ENCODE data around the gene PDE9A. TPM values are rescaled to one million over a fixed set of nuclear protein-coding genes. Genes with fewer than 3 reads are reported as not detected.

The PDE9A gene
- polyA plus RNA-seq, 1 donor: 19.8 TPM

DNA sequence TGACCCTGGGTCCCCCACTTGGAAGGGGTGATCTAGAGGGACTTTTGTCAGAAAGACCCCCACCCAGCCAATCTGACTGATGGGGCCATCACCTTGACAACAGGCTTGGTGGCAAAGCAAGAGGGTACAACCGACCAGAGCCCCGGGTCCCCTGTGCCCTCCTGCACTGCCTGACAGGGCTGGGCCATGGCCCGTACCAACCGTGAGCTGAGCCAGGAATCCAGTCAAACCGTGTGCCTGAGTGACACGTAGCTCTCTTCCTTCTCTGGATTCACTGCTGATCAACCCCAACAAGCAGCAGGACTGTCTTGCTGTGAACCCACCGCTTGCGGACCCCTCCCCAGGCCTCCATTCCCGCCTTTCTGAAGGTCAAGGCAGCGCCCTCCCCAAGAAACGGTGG, 27.0 kb downstream of the PDE9A start:
- Histone ChIP-seq H3K9me3 (ENCODE audit: control insufficient read depth, low read depth, low read length) (peaks cover 5% of the 10 kb centered on the region), H3K36me3 (ENCODE audit: control insufficient read depth, insufficient read depth, low read length) (peaks cover 24% of the 10 kb centered on the region), H3K27ac (ENCODE audit: low read length) (no peak overlapping the region), H3K4me1 (ENCODE audit: control insufficient read depth, insufficient read depth, low read length) (no peaks in the 10 kb centered on the region), H3K4me3 (ENCODE audit: low read length) (no peak overlapping the region), H3K27me3 (ENCODE audit: control insufficient read depth, insufficient read depth, low read length) (no peaks in the 10 kb centered on the region)
- WGBS (ENCODE audit: insufficient coverage, low lambda C conversion rate): no CpG with 5 or more reads among the region's 11 CpGs
- no peak for DNase-seq

DNA sequence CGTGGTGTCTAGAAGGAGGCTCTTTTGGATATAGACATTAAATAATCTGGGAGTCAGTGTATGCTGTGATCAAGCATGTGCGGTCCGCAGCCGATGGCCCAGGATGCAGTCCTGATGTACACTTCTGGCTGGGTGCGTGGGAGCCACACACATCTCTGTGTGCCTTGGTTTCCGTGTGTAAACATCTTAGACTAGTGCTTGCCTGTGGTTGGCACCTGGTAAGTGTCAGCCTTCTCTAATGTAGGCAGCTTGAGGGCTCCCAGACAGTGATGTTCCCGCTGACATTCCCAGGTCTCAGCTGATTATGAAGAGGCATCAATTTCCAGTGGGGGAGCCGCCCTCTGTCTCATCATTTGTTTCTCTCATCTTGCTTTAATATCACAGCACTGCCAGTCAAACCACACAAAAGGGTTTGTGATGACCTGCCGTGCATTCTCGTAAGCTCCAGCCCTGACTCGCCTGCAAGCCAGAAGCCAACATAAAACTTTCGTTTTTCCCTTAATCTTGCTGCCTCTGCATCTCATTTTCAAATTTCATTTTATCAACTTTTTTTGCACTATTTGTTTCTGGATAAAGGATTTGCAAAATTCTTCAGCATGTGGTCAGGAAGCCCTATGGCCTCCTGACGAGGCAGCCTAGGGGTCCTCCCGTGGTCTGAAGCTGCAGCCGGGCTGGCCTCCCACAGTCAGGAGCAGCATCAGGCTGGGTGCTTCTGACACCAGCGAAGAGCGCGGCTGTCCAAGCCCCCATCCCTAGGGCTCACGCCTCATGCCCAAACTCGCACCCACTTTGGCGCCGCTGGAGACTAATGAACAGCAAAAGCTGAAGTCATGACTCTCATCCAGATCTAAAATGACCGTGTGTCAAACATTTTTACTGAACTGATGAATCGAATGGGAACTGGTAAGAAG, 28.1 kb downstream of the PDE9A start:
- peaks cover 26% of the 10 kb centered on the region for H3K36me3 ChIP-seq (ENCODE audit: control insufficient read depth, insufficient read depth, low read length)
- no peak overlapping the region for H3K27ac ChIP-seq (ENCODE audit: low read length)
- H3K27me3 ChIP-seq (ENCODE audit: control insufficient read depth, insufficient read depth, low read length): no peaks in the 10 kb centered on the region
- H3K9me3 ChIP-seq (ENCODE audit: control insufficient read depth, low read depth, low read length): peaks cover 8% of the 10 kb centered on the region
- no peaks in the 10 kb centered on the region for H3K4me1 ChIP-seq (ENCODE audit: control insufficient read depth, insufficient read depth, low read length)
- no peak for DNase-seq
- H3K4me3 ChIP-seq (ENCODE audit: low read length): no peak overlapping the region
- WGBS (ENCODE audit: insufficient coverage, low lambda C conversion rate): 100% methylated on average over 3 of the region's 24 CpGs

DNA sequence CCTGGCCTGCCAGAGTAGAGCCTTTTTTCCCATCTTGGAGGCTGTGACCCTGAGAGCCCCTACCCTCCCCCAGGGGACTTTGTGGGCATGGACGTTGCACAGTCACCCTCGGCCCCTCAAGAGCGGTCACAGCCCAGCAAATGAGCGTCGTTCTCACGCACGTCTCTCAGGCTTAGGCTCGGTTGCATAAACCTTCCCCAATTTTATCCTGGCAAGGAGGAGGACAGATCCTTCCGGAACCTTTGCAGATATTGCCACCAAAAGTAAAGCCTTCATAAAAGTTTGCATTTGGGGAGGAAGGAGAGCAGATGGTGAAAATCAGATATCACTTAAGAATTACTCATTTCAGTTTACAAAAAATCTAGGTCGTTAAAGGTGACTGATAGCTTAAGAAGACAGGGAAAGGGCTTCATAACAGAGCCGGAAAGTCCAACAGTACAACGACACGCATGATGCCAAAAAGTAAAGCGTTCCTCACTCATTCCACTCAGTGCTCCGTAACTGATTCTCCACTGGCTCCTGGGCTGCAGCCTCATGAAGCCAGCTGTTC, 29.3 kb downstream of the PDE9A start:
- H3K27me3 ChIP-seq (ENCODE audit: control insufficient read depth, insufficient read depth, low read length): no peaks in the 10 kb centered on the region
- WGBS (ENCODE audit: insufficient coverage, low lambda C conversion rate): no CpG with 5 or more reads among the region's 15 CpGs

DNA sequence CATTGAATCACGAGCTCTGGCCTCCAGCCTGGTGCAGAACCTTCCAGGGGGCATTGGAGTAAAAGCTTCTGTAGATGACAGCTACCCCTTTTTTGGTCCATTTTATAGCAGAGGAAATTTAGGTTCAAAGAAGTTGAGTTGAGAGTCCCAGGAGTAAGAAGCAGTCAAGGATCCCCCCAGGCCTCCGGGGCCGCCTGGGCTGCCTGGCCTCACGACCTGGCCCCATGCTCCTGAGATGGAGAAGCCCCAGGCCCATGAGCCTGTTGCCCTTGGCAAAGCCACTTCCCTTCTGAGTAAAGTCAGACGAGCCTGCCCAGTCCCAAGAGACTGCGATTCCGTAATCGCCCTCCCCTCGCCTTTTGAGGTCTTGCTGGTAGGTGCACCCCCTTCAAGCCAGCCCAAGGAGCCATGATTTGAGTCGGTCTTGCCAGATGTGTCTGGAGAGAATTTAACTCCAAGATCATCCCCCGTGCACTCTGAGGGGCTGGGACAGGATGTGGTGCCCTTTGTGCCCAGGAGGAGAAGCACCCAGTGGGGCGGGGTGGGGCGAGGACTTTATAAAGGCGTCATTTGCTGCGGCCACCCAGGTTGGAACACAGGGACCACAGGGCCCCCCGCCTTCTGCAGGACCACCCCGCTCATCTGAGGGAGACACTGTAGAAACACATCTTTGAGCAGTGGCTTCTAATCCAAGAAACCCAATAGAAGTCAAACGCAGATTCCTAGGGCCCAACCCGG, 30.1 kb downstream of the PDE9A start:
- no CpG with 5 or more reads among the region's 19 CpGs for WGBS (ENCODE audit: insufficient coverage, low lambda C conversion rate)
- no peaks in the 10 kb centered on the region for H3K4me1 ChIP-seq (ENCODE audit: control insufficient read depth, insufficient read depth, low read length)
- H3K27me3 ChIP-seq (ENCODE audit: control insufficient read depth, insufficient read depth, low read length): no peaks in the 10 kb centered on the region
- DNase-seq: no peak
- peaks cover 36% of the 10 kb centered on the region for H3K36me3 ChIP-seq (ENCODE audit: control insufficient read depth, insufficient read depth, low read length)
- H3K27ac ChIP-seq (ENCODE audit: low read length): no peak overlapping the region
- no peak overlapping the region for H3K4me3 ChIP-seq (ENCODE audit: low read length)
- peaks cover 8% of the 10 kb centered on the region for H3K9me3 ChIP-seq (ENCODE audit: control insufficient read depth, low read depth, low read length)

More for the DNA sequence above, 29.3 kb downstream of the PDE9A start:
- H3K4me3 ChIP-seq (ENCODE audit: low read length): no peak overlapping the region
- no peaks in the 10 kb centered on the region for H3K4me1 ChIP-seq (ENCODE audit: control insufficient read depth, insufficient read depth, low read length)
- no peak for DNase-seq
- peaks cover 28% of the 10 kb centered on the region for H3K36me3 ChIP-seq (ENCODE audit: control insufficient read depth, insufficient read depth, low read length)
- peaks cover 8% of the 10 kb centered on the region for H3K9me3 ChIP-seq (ENCODE audit: control insufficient read depth, low read depth, low read length)
- no peak overlapping the region for H3K27ac ChIP-seq (ENCODE audit: low read length)

DNA sequence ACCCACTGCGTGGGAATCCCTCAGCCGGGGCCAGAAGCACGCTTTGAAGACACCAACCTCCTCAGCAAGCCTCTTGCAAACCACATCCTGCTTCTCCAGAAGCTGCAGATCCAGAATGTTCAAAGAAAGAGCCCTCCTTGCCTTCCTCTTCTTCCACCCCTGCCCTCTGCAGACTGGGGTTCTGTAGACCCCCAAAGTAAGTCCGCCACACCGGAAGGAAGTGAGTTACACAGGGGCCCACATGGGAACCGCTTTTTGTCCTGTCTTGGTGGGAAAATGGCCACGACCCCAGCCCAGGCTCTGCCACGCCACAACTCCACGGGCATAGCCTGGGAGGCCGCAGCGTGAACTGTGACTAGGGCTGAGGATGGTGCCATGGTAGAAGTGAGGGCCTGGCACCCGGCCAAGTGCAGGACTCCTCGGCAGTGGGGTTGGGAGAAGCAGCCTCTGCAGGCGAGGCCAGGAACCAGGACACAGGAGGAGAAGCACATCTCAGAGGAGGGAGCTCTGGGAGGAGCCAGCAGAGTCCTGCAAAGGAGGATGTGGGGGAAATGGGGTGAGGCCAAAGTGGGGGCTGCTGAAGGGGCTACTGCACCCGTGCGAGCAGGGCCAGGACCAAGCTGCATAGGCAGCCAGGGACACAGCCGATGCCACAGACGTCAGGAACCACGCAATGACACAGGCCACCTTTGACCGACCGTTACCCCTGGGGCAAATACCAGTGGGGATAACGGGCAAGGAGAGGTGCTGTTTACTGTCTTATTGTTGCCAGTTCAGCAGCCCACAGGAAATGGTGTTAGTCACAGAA, 30.9 kb downstream of the PDE9A start:
- Histone ChIP-seq H3K9me3 (ENCODE audit: control insufficient read depth, low read depth, low read length) (peaks cover 11% of the 10 kb centered on the region), H3K4me1 (ENCODE audit: control insufficient read depth, insufficient read depth, low read length) (no peaks in the 10 kb centered on the region), H3K27ac (ENCODE audit: low read length) (no peak overlapping the region), H3K36me3 (ENCODE audit: control insufficient read depth, insufficient read depth, low read length) (peaks cover 43% of the 10 kb centered on the region), H3K4me3 (ENCODE audit: low read length) (no peak overlapping the region), H3K27me3 (ENCODE audit: control insufficient read depth, insufficient read depth, low read length) (no peaks in the 10 kb centered on the region)
- WGBS (ENCODE audit: insufficient coverage, low lambda C conversion rate): no CpG with 5 or more reads among the region's 22 CpGs
- no peak for DNase-seq

DNA sequence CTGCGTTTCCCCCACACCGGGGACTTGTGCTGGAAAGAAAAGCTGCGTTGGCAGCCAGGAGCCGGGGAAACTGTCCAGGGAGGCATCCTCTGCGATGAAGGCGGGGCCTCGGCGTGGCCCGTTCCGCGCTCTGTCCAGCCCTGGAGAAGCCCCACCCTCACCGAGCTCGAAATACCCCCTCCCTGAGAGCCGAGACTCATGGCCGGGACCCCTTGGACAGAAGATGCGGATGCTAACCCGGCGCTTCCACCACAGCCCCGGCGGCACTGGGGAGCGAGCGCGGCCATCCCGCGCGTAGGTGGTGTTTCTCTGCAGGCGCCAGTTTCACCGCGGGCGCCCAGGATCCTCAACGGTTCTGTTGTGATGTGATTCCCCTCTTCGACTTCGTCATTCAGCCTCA, 31.6 kb downstream of the PDE9A start:
- WGBS (ENCODE audit: insufficient coverage, low lambda C conversion rate): 100% methylated on average over 1 of the region's 33 CpGs
- Histone ChIP-seq H3K27me3 (ENCODE audit: control insufficient read depth, insufficient read depth, low read length) (no peaks in the 10 kb centered on the region), H3K9me3 (ENCODE audit: control insufficient read depth, low read depth, low read length) (peaks cover 11% of the 10 kb centered on the region), H3K4me1 (ENCODE audit: control insufficient read depth, insufficient read depth, low read length) (no peaks in the 10 kb centered on the region), H3K27ac (ENCODE audit: low read length) (no peak overlapping the region), H3K36me3 (ENCODE audit: control insufficient read depth, insufficient read depth, low read length) (peaks cover 42% of the 10 kb centered on the region), H3K4me3 (ENCODE audit: low read length) (no peak overlapping the region)
- no peak for DNase-seq

DNA sequence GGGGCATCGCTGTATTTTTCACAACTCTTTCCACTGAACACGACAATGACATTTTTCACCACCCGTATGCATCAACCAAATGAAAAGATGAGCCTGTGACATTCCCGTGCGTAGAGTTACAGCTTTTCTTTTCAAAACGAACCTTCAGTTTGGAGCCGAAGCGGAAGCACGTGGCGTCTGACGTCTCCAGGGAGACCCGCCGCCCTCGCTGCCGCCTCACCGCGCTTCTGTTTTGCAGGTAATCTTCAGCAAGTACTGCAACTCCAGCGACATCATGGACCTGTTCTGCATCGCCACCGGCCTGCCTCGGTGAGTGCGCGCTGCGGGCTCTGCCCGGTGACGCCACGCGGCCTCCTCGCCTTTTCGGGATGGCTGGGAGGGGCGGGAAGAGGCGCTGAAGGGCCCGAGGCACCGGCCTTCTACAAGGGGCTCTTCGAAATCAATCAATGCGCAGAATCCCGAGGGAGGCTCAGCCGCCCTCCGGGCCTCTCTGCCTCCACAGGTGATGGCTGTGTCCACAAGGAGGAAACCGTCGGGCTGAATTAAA, 32.6 kb downstream of the PDE9A start:
- H3K27ac ChIP-seq (ENCODE audit: low read length): no peak overlapping the region
- peaks cover 46% of the 10 kb centered on the region for H3K36me3 ChIP-seq (ENCODE audit: control insufficient read depth, insufficient read depth, low read length)
- no peaks in the 10 kb centered on the region for H3K27me3 ChIP-seq (ENCODE audit: control insufficient read depth, insufficient read depth, low read length)
- no peaks in the 10 kb centered on the region for H3K4me1 ChIP-seq (ENCODE audit: control insufficient read depth, insufficient read depth, low read length)
- H3K4me3 ChIP-seq (ENCODE audit: low read length): no peak overlapping the region
- peaks cover 11% of the 10 kb centered on the region for H3K9me3 ChIP-seq (ENCODE audit: control insufficient read depth, low read depth, low read length)
- 96% methylated on average over 11 of the region's 41 CpGs for WGBS (ENCODE audit: insufficient coverage, low lambda C conversion rate)
- no peak for DNase-seq

DNA sequence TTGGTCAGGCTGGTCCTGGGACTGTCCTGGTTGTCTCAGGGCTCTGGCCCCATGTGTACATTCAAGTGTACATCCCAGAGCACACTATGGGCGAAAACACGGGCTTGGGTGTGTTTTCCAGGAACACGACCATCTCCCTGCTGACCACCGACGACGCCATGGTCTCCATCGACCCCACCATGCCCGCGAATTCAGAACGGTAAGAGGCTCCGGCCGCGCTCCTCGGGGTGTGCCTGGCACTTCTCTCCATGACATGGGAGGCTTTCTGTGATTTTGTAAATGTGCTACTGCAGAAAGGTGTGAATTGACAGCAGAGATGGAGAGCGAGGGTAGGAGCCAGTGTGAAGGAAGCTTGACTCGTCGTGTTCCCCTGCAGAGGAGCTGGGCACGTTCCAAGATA, 34.4 kb downstream of the PDE9A start:
- peaks cover 62% of the 10 kb centered on the region for H3K36me3 ChIP-seq (ENCODE audit: control insufficient read depth, insufficient read depth, low read length)
- no CpG with 5 or more reads among the region's 18 CpGs for WGBS (ENCODE audit: insufficient coverage, low lambda C conversion rate)
- DNase-seq: no peak

DNA sequence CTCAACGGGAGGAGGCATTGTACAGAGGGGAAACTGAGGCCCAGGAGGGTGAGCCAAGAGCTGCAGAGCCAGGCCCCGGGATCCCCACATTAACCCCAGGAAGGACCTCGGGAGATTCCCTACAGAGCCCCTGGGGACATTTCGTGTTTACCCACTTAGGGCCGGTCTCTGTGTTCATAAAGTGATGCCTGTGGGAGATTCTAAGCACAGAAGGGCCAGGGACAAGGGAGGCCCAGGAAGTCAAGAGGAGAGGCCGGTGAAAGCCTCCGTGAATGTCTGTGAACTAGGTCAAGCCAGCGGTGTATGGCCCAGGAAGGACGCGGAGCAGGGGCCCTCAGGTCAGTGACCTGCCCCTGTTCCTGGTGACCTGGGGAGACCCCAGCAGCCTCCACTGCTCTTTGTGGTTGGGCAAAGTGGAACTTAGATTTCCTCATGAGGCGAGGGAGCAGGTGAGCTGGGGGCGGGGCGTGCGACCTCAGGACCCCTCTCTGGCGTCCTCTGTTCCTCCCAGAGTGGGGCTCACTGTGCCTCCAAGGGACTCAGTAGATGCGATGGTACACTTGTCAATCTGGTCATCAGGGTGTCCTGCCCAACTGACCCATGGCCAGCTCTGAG, 34.9 kb downstream of the PDE9A start:
- Histone ChIP-seq H3K4me1 (ENCODE audit: control insufficient read depth, insufficient read depth, low read length) (no peaks in the 10 kb centered on the region), H3K36me3 (ENCODE audit: control insufficient read depth, insufficient read depth, low read length) (peaks cover 60% of the 10 kb centered on the region), H3K27ac (ENCODE audit: low read length) (no peak overlapping the region), H3K27me3 (ENCODE audit: control insufficient read depth, insufficient read depth, low read length) (no peaks in the 10 kb centered on the region), H3K9me3 (ENCODE audit: control insufficient read depth, low read depth, low read length) (peaks cover 11% of the 10 kb centered on the region), H3K4me3 (ENCODE audit: low read length) (no peak overlapping the region)
- WGBS (ENCODE audit: insufficient coverage, low lambda C conversion rate): no CpG with 5 or more reads among the region's 16 CpGs
- DNase-seq: no peak

More for the DNA sequence above, 34.4 kb downstream of the PDE9A start:
- H3K27ac ChIP-seq (ENCODE audit: low read length): no peak overlapping the region
- H3K9me3 ChIP-seq (ENCODE audit: control insufficient read depth, low read depth, low read length): peaks cover 11% of the 10 kb centered on the region
- no peaks in the 10 kb centered on the region for H3K4me1 ChIP-seq (ENCODE audit: control insufficient read depth, insufficient read depth, low read length)
- H3K4me3 ChIP-seq (ENCODE audit: low read length): no peak overlapping the region
- H3K27me3 ChIP-seq (ENCODE audit: control insufficient read depth, insufficient read depth, low read length): no peaks in the 10 kb centered on the region
